SK-N-MC (cell line): ENCODE data around the gene GDF9.

Source experiments
- EZH2 ChIP-seq: fragments of 200-600 bp; sonication (generic); IDR thresholded peaks from one replicate; pipeline ENCODE4 v1.6.1; 2017; ENCODE audit warnings: antibody characterized with exemption
- FOXP2 ChIP-seq: optimal IDR thresholded peaks from 2 replicates; pipeline ENCODE3; 2011; ENCODE audit warnings: mild to moderate bottlenecking, moderate library complexity; ENCODE audit not compliant: insufficient read depth; ENCODE audit errors: extremely low read length, control extremely low read depth

DNA sequence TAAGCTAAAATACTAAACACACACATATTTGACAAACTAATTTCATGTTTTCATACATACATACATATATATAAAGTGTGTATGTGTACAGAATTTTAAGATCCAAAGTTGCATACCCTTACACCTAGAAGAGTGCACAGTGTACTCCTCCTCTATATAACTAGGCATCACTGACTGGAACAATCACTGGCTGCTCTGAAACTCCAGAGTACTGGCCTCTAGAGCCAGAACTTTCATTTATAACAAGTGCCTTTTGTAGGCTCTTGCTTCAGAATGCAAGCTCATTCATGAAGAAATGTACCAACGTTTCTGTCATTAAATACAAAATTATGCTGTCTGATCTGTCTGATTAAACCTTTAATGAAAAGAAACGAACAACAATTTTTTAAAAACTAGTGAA lies 11.2 kb upstream of the GDF9 start:
- TF ChIP-seq EZH2 (no peak), FOXP2 (no peak)
